NCI-H2196 treated with DMSO at 0.1 percent for 48 hours (cell line): ENCODE data around the gene SIRT7.

Source experiments
- DNase-seq: peaks from one replicate; lab custom pipeline; 2025; ENCODE audit not compliant: unreplicated experiment; lab: John Stamatoyannopoulos, UW

Gene SIRT7, protein sequence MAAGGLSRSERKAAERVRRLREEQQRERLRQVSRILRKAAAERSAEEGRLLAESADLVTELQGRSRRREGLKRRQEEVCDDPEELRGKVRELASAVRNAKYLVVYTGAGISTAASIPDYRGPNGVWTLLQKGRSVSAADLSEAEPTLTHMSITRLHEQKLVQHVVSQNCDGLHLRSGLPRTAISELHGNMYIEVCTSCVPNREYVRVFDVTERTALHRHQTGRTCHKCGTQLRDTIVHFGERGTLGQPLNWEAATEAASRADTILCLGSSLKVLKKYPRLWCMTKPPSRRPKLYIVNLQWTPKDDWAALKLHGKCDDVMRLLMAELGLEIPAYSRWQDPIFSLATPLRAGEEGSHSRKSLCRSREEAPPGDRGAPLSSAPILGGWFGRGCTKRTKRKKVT

DNA sequence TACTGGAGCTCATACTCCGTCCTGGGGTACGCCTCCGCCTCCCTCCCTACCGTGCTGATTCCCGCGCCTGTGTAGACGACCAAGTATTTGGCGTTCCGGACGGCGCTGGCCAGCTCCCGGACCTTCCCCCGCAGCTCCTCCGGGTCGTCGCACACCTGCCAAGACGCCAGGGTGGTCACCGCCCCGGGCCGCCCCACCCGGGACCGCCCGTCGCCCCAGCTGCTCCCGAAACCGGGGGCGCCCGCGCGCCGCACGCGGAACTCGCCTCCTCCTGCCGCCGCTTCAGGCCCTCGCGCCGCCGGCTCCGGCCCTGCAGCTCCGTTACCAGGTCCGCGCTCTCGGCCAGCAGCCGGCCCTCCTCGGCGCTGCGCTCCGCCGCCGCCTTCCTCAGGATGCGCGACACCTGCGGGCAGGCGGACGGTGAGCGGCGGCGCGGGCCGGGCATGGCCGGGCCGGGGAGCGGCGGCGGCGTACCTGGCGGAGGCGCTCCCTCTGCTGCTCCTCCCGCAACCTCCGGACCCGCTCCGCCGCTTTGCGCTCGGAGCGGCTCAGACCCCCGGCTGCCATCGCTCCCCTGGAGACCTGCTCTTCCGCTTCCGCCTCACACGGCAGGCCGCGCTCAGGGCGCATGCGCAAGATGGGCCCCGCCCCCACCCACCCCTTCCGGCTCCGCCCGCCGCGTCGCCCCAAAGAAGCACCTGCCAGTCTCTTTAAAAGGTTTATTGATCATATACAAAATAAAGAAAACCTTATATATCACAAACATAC is at the start of gene SIRT7:
Gene SIRT7, minus strand, starts transcription at position 612 of the 768 bp plus-strand sequence. Its CDS starts 45 bp downstream, at position 567.
- peak; percentile 71 for DNase-seq

DNA sequence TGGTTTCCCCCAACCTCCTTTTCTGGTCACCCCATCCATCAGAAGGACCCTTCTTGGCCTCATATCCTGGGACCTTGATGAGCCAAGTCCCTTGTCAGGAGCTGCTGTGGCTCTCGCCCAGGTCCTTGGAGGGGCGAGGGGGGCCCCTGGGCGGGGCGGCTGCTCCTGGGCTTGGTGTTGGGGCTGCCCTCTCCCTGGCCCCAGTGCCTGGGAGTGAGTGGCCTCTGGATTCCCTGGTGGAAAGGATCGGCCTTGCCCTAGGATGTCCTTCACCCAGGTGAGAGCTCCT is 49.2 kb upstream of the SIRT7 start:
- DNase-seq: no peak

- peak; percentile 57 for DNase-seq
Measured at GRCh38 chr17:81966343-81967243, 48.6 kb upstream of the SIRT7 start.

- DNase-seq: no peak
Measured at GRCh38 chr17:81964081-81964849, 46.3 kb upstream of the SIRT7 start.

- DNase-seq: no peak
Measured at GRCh38 chr17:81962499-81963441, 44.8 kb upstream of the SIRT7 start.

DNA sequence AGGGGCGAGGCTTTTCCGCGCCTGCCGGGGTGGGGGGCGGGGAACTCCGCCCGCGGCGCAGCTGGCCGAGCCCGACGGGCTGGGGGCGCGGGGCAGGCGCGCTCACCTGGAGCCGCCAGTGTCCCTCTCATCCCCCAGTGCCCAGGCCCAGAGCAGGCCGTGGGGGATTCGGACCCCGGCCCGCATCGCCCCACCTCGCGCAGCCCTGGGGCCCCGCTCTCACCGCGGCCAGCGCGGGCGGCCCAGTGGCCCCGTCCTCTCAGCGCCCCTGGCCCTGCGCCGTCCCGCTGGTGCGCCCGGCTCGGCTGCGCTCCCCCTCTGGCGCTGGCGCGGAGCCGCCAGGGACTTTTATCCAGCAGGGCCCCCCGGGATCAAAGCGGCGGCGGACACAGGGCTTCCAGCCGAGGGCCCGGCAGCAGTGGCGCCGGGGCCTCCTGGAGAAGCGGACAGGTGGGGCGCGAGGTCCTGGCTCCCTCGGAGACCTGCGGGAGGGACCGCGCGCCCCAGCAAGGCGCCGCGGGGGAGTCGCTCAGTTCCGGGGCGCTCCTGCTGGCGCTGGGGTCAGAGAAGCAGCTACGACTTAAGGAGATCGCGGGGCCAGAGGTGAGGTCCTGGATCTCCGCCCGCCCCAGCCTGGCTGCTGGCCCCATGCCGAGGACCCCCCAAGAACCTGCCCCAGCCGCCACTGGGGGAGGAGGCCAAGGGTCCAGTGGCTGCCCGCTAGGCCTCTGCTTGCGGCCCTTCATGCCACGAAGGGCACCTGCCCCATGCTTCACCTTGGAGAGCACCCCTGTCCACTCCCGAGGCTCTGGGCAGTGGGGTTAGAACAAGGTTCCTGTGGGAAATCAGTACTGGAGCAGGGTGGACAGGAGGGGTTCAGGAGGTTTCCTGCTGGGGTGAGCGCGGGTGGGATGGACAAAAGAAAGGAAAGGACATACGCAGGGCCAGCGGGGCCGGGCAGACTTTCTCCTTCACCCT is 43.8 kb upstream of the SIRT7 start:
- no peak for DNase-seq

GRCh38 chr17:81961087-81961511 is 43.1 kb upstream of the SIRT7 start, which contains the start of gene NOTUM:
Gene NOTUM (minus strand): TSS chr17:81961187. CDS start chr17:81960909, 278 bp downstream.
- peak; percentile 42 for DNase-seq

GRCh38 chr17:81960130-81960958 is 42.4 kb upstream of the SIRT7 start:
- DNase-seq: no peak

DNA sequence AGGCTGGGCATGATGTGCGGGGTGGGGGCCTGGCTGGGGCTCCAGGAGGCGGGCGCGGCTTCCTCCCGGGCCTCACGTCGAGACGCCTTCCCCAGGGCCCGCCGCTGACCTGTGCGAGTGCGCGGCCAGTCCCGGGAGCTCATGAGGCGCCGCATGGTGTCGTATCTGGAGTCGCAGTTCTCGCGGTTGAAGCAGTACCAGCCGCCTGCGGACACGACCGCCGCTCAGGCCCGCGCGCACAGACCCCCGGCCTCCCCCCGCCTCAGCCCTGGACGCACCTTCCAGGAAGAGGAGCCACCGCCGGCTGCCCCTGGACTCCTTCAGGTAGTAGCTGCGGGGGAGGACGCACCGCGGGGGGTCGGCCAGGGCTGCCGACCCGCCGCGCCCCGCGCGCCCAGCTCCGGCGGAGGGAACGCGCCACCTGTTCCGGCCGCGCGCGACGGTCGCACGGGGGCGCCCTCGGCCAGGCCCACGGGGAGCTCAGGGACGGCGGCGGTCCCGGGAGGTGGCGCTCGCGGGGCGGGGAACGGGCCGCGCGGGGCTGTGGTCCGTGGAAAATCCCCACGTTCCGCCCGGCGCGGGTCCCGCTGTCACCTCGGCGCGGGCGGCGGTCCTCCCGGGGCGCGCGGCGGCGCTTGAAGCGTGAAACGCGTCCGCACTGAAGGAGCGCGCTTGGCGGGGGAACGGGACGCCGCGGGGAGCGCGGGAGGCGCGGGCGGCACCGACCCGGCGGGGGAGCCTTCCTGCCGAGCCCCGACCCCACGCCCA is 41.6 kb upstream of the SIRT7 start:
- DNase-seq: peak; percentile 25

DNA sequence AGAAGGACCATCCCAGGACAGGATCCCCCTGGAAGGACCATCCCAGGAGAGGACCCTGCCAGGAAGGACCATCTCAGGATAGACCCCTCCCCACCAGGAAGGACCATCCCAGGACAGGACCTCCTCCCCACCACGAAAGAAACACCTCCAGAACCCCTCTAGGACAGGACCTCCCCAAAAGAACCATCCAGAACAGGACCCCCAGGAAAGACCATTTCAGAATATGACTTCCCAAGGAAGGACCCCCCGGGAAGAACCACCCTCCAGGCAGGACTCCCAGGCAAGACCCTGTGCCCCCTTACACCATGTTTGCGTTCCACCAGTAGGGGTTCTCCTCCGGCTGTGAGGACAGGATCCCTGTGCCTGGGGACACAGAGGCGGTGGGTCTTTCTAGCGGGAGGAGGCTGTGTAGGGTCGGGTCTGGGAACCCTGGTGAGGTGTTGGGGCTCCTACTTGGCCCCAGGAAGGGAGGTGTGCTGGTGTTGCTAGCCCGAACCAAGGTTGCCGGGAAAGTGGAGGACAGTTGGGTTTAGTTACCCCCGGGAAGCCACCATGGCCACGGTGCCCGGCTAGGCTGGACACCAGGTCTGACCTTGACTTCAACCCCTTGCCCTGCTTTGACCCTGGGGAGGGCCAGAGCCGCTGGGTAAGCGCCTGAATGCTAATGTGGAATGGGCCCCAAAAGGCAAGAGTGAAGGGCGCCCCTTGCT is 40.8 kb upstream of the SIRT7 start:
- no peak for DNase-seq

- DNase-seq: no peak
Measured at GRCh38 chr17:81957691-81958432, 39.9 kb upstream of the SIRT7 start.

DNA sequence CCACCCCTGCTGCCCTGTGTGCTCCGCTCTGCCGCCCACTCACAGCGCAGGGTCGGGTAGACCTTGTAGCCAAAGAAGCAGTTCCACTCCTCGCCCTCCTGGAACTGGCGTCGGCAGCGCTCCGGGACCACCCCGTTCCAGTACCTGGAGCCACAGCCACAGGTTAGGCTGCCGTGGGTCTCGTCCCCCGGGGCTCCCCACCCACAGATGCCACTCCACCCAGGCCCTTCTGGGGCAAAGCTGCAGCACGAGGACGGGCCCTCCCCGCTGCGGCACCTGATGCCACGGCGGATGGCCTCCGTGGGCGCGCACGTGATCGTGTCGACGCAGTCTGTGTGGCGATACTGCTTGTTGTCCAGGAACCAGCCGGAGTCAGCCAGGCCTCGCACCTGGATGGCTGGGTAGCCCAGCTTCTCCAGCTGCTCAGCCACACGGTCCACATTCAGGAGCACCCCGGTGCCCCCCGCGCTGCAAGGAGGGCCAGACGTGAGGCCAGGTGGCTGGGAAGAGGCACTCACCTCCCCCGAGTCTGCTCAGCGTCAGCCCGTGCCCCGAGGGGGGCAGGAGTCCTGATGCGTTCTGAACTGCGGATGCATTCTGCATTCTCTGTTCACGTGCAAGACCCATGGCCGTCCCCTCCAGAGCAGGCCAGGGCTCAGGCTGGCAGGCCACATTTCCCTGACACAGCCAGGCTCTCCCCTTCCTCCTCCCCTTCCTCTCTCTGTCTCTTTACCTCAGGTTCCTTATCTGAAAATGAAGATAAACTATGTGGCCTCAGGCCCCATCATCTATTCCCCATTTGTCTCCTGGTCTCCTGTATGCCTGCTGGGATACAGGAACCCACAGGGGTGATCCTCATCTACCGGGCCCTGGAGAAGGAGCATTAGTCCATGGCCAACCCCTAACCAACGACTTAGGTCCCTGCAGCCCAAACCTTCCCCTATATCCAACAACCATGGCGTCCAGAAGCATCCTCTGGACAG is 38.9 kb upstream of the SIRT7 start:
- DNase-seq: no peak

DNA sequence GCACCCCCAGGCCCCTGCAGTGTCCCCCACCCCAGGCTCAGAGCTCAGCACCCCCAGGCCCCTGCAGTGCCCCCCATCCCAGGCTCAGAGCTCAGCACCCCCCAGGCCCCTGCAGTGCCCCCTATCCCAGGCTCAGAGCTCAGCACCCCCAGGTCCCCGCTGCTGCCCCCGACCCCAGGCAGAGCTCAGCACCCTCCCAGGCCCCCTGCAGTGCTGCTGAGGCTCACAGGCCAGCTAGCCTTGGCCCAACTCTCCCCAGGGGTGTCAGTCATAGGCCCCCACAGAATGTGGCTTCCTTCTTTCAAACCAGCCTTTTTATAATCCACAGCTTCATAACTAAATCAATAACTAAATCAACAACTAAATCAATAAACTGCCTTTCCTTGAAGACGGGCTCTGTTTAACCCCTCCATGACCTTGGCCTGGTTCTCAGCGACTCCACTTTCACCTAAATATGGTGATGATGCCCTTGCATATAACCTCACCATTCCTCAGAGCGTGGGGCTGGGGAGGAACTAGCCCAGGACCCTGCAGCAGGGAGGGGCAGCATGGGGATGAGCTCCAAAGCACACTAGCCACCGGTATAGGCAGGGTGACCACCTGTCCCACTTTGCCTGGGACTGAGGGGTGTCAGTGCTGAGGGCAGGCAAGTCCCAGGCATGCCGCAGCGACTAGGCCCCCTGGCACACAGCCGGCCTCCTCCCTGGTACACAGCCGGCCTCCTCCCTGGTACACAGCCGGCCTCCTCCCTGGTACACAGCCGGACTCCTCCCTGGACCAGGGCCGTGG is 38.0 kb upstream of the SIRT7 start:
- DNase-seq: no peak
